GM23338 (cell line): ENCODE data around the gene ENTHD1.

ENCODE experiments used
- CREB1 ChIP-seq: fragments of 250-450 bp; sonication (Bioruptor Pico); IDR thresholded peaks from 2 replicates; pipeline ENCODE4 v1.5.0; 2020; ENCODE audit warnings: low read depth, mild to moderate bottlenecking, moderate library complexity
- CTCF ChIP-seq, 2 experiments: fragments of 200-600 bp in 1 of 2; sonication (generic) in 1 of 2; conservative IDR thresholded peaks; 2 replicates each; pipeline versions ENCODE4 v1.5.1 to v1.6.1; 2016 to 2017; ENCODE audit warnings: antibody characterized with exemption in 2 of 2, low read depth in 2 of 2, mild to moderate bottlenecking in 2 of 2, moderate library complexity in 1 of 2
- ETS1 ChIP-seq: IDR thresholded peaks from 2 replicates; pipeline ENCODE4 v1.6.1; 2016; ENCODE audit warnings: antibody characterized with exemption
- EZH2 ChIP-seq: fragments of 200-600 bp; sonication (generic); IDR thresholded peaks from one replicate; pipeline ENCODE4 v1.8.0; 2017; ENCODE audit warnings: antibody characterized with exemption, mild to moderate bottlenecking, low read depth; ENCODE audit not compliant: unreplicated experiment
- EZH2phosphoT487 ChIP-seq: fragments of 200-600 bp; sonication (generic); IDR thresholded peaks from one replicate; pipeline ENCODE4 v1.8.1; 2018; ENCODE audit warnings: antibody characterized with exemption; ENCODE audit not compliant: unreplicated experiment
- JUNB ChIP-seq: IDR thresholded peaks from one replicate; pipeline ENCODE4 v1.6.1; 2016; ENCODE audit warnings: antibody characterized with exemption; ENCODE audit not compliant: unreplicated experiment
- POLR2AphosphoS5 ChIP-seq: IDR thresholded peaks from 2 replicates; pipeline ENCODE4 v1.6.1; 2016; ENCODE audit warnings: antibody characterized with exemption, low read depth
- REST ChIP-seq: IDR thresholded peaks from one replicate; pipeline ENCODE4 v1.6.1; 2018; ENCODE audit warnings: antibody characterized with exemption; ENCODE audit not compliant: unreplicated experiment
- STAT1 ChIP-seq: IDR thresholded peaks from one replicate; pipeline ENCODE4 v1.6.1; 2016; ENCODE audit warnings: antibody characterized with exemption; ENCODE audit not compliant: unreplicated experiment
- ZNF114 ChIP-seq: fragments of 250-450 bp; sonication (Bioruptor Pico); IDR thresholded peaks from 2 replicates; pipeline ENCODE4 v1.5.0; 2020; ENCODE audit warnings: mild to moderate bottlenecking, moderate library complexity
- ZNF331 ChIP-seq: fragments of 250-450 bp; sonication (Bioruptor Pico); IDR thresholded peaks from 2 replicates; pipeline ENCODE4 v1.5.0; 2020; ENCODE audit warnings: low read depth, mild to moderate bottlenecking, moderate library complexity
- ZNF462 ChIP-seq: fragments of 250-450 bp; sonication (Bioruptor Pico); IDR thresholded peaks from 2 replicates; pipeline ENCODE4 v1.5.0; 2020; ENCODE audit warnings: mild to moderate bottlenecking, moderate library complexity

GRCh38 chr22:39859903-39860588, 33.5 kb downstream of the ENTHD1 start:
- TF ChIP-seq CTCF (conservative IDR thresholded peaks at IDR 0.05; ENCODE audit: low read depth in 2 of 2) = no peak
- no peak for TF ChIP-seq POLR2AphosphoS5
- TF ChIP-seq JUNB = no peak
- no peak for TF ChIP-seq EZH2
- no peak for TF ChIP-seq ZNF114 (CRISPR knock-in tag)
- no peak for TF ChIP-seq EZH2phosphoT487
- no peak for TF ChIP-seq ZNF331 (CRISPR knock-in tag)
- TF ChIP-seq CREB1 (CRISPR knock-in tag) = no peak
- no peak for TF ChIP-seq REST
- no peak for TF ChIP-seq ZNF462
- no peak for TF ChIP-seq STAT1
- no peak for TF ChIP-seq ETS1
